Astrocyte (in vitro differentiated cells and primary cell): ENCODE results near the gene IDS. TPM values are rescaled to one million over a fixed set of nuclear protein-coding genes. Genes with fewer than 3 reads are reported as not detected.
A peak's percentile ranks its signal among the peaks of the same experiment; 100 is the strongest.

Source experiments
- DNase-seq: peaks from one replicate; pipeline ENCODE4 v3.0.0-alpha.2; 2010; ENCODE audit warnings: low read depth
- FAIRE-seq: peaks from 2 replicates; lab custom pipeline; 2011; peaks lifted over from hg19 to GRCh38; lab: Jason Lieb, UNC
- H2AFZ ChIP-seq: 2 replicates; pipeline ENCODE4 v1.6.0; 2012; ENCODE audit warnings: low read depth, low read length, inconsistent platforms
- H3K27ac ChIP-seq: 2 replicates; pipeline ENCODE4 v1.5.1; 2011; ENCODE audit warnings: low read depth, low read length, inconsistent platforms
- H3K27me3 ChIP-seq: 2 replicates; pipeline ENCODE4 v1.6.0; 2011; ENCODE audit warnings: low read length, inconsistent platforms; ENCODE audit not compliant: insufficient read depth
- H3K36me3 ChIP-seq: 2 replicates; pipeline ENCODE4 v1.5.1; 2011; ENCODE audit warnings: low read length, inconsistent platforms; ENCODE audit not compliant: insufficient read depth
- H3K4me1 ChIP-seq: 2 replicates; pipeline ENCODE4 v1.5.1; 2011; ENCODE audit warnings: low read length, inconsistent platforms; ENCODE audit not compliant: insufficient read depth
- H3K4me2 ChIP-seq: 2 replicates; pipeline ENCODE4 v1.6.0; 2012; ENCODE audit warnings: low read length, inconsistent platforms
- H3K4me3 ChIP-seq: 2 replicates; pipeline ENCODE4 v1.5.1; 2011; ENCODE audit warnings: low read depth, mild to moderate bottlenecking, low read length, inconsistent platforms; ENCODE audit not compliant: insufficient read depth
- H3K79me2 ChIP-seq: 2 replicates; pipeline ENCODE4 v1.6.0; 2012; ENCODE audit warnings: mild to moderate bottlenecking, low read length, inconsistent platforms; ENCODE audit not compliant: insufficient read depth
- H3K9ac ChIP-seq: 2 replicates; pipeline ENCODE4 v1.6.0; 2012; ENCODE audit warnings: mild to moderate bottlenecking, low read length, inconsistent platforms
- H3K9me3 ChIP-seq: 2 replicates; pipeline ENCODE4 v1.5.1; 2012; ENCODE audit warnings: low read depth, mild to moderate bottlenecking, low read length, inconsistent platforms; ENCODE audit not compliant: insufficient read depth
- H4K20me1 ChIP-seq: 2 replicates; pipeline ENCODE4 v1.6.0; 2012; ENCODE audit warnings: low read length, inconsistent platforms; ENCODE audit not compliant: insufficient read depth
- H3K27ac Mint-ChIP-seq: one replicate; pipeline ENCODE4 v1.8.0; 2021; ENCODE audit warnings: mild to moderate bottlenecking, mixed read lengths; ENCODE audit not compliant: unreplicated experiment
- H3K27me3 Mint-ChIP-seq: one replicate; pipeline ENCODE4 v1.8.0; 2021; ENCODE audit warnings: low read depth, mixed read lengths; ENCODE audit not compliant: unreplicated experiment
- H3K36me3 Mint-ChIP-seq: one replicate; pipeline ENCODE4 v1.8.0; 2021; ENCODE audit warnings: low read depth, mixed read lengths; ENCODE audit not compliant: unreplicated experiment
- H3K4me1 Mint-ChIP-seq: one replicate; pipeline ENCODE4 v1.8.0; 2021; ENCODE audit warnings: low read depth, mixed read lengths; ENCODE audit not compliant: unreplicated experiment
- H3K4me3 Mint-ChIP-seq: one replicate; pipeline ENCODE4 v1.8.0; 2021; ENCODE audit warnings: mild to moderate bottlenecking, moderate library complexity, mixed read lengths; ENCODE audit not compliant: unreplicated experiment
- H3K9me3 Mint-ChIP-seq: one replicate; pipeline ENCODE4 v1.8.0; 2021; ENCODE audit warnings: mild to moderate bottlenecking, mixed read lengths; ENCODE audit not compliant: unreplicated experiment
- CTCF ChIP-seq: IDR thresholded peaks from 2 replicates; pipeline ENCODE4 v1.5.1; 2011; ENCODE audit warnings: low read depth, mild to moderate bottlenecking, inconsistent platforms, low read length, moderate library complexity; ENCODE audit not compliant: insufficient read depth
- EZH2 ChIP-seq: IDR thresholded peaks from 2 replicates; pipeline ENCODE4 v1.6.1; 2012; ENCODE audit warnings: mild to moderate bottlenecking, low read length, inconsistent platforms; ENCODE audit not compliant: insufficient read depth
- total RNA-seq: library from RNA; stranded (reverse); gene quantifications from 2 replicates; pipeline ENCODE4 v1.2.1, GENCODE V29; 2021

The IDS gene
- total RNA-seq, 1 donor from 2014 or later = 130 TPM

GRCh38 chrX:149512225-149512885 is 7.2 kb upstream of the IDS start:
- Histone ChIP-seq H3K27me3 (no peaks in the 10 kb centered on the region), H3K9me3 (no peaks in the 10 kb centered on the region), H3K4me1 (peaks cover 14% of the 10 kb centered on the region), H3K9ac (no peak overlapping the region), H3K27ac (no peak overlapping the region), H3K4me3 (no peak overlapping the region), H2AFZ (no peak overlapping the region), H4K20me1 (no peaks in the 10 kb centered on the region), H3K4me2 (no peak overlapping the region), H3K79me2 (no peaks in the 10 kb centered on the region), H3K36me3 (no peaks in the 10 kb centered on the region)
- Mint-ChIP-seq H3K27ac (no peak overlapping the region), H3K4me1 (peaks cover 3% of the 10 kb centered on the region), H3K27me3 (no peaks in the 10 kb centered on the region), H3K36me3 (no peaks in the 10 kb centered on the region), H3K9me3 (no peaks in the 10 kb centered on the region), H3K4me3 (no peak overlapping the region)
- TF ChIP-seq EZH2 = no peak
- TF ChIP-seq CTCF = peak; percentile 39
- DNase-seq (no peak), FAIRE-seq (no peak)

- no peaks in the 10 kb centered on the region for H3K9me3 Mint-ChIP-seq
- TF ChIP-seq CTCF = no peak
- no peak for TF ChIP-seq EZH2
- FAIRE-seq = no peak
These were observed 6.0 kb upstream of the IDS start for GRCh38 chrX:149511081-149511480.

GRCh38 chrX:149510386-149510785 is 5.3 kb upstream of the IDS start:
- peak overlapping the region; percentile 41 for H3K27ac Mint-ChIP-seq
- peak; percentile 54 for FAIRE-seq
- H2AFZ ChIP-seq = no peak overlapping the region

More at GRCh38 chrX:149511081-149511480, 6.0 kb upstream of the IDS start:
- peak; percentile 62 for DNase-seq
- Mint-ChIP-seq H3K4me3 (no peak overlapping the region), H3K4me1 (peaks cover 3% of the 10 kb centered on the region), H3K27me3 (no peaks in the 10 kb centered on the region), H3K36me3 (no peaks in the 10 kb centered on the region), H3K27ac (no peak overlapping the region)
- Histone ChIP-seq H3K27me3 (no peaks in the 10 kb centered on the region), H3K9ac (no peak overlapping the region), H3K9me3 (no peaks in the 10 kb centered on the region), H4K20me1 (no peaks in the 10 kb centered on the region), H3K27ac (no peak overlapping the region), H2AFZ (no peak overlapping the region), H3K4me1 (peaks cover 14% of the 10 kb centered on the region), H3K4me2 (peak overlapping the region; percentile 1), H3K36me3 (no peaks in the 10 kb centered on the region), H3K4me3 (no peak overlapping the region), H3K79me2 (no peaks in the 10 kb centered on the region)

More at GRCh38 chrX:149510386-149510785, 5.3 kb upstream of the IDS start:
- TF ChIP-seq EZH2 (no peak), CTCF (no peak)
- peaks cover 14% of the 10 kb centered on the region for H3K4me1 ChIP-seq
- Mint-ChIP-seq H3K4me3 (no peak overlapping the region), H3K27me3 (no peaks in the 10 kb centered on the region), H3K4me1 (peaks cover 3% of the 10 kb centered on the region), H3K36me3 (no peaks in the 10 kb centered on the region), H3K9me3 (no peaks in the 10 kb centered on the region)
- H3K4me2 ChIP-seq = peak overlapping the region; percentile 1
- no peak overlapping the region for H3K9ac ChIP-seq
- DNase-seq = no peak
- H3K27me3 ChIP-seq = no peaks in the 10 kb centered on the region
- no peaks in the 10 kb centered on the region for H3K36me3 ChIP-seq
- H3K79me2 ChIP-seq = no peaks in the 10 kb centered on the region
- no peaks in the 10 kb centered on the region for H3K9me3 ChIP-seq
- no peaks in the 10 kb centered on the region for H4K20me1 ChIP-seq
- H3K4me3 ChIP-seq = no peak overlapping the region
- H3K27ac ChIP-seq = no peak overlapping the region
